HL-60 (cell line): Measurements from ENCODE around the gene OR7G3.

Experiments used
- CTCF ChIP-seq: IDR thresholded peaks from one replicate; pipeline ENCODE4 v1.5.1; 2011; ENCODE audit warnings: low read length, control low read depth, inconsistent platforms; ENCODE audit not compliant: insufficient read depth
- POLR2AphosphoS5 ChIP-seq: IDR thresholded peaks from 2 replicates; pipeline ENCODE4 v1.6.1; 2012; ENCODE audit warnings: low read depth
- TF ChIP-seq, protein P1 (sequence below): IDR thresholded peaks from 2 replicates; pipeline ENCODE4 v1.6.1; 2012; ENCODE audit warnings: low read depth; ENCODE audit not compliant: insufficient replicate concordance

- TF ChIP-seq POLR2AphosphoS5: no peak
- no peak for TF ChIP-seq CTCF
- TF ChIP-seq, protein P1, sequence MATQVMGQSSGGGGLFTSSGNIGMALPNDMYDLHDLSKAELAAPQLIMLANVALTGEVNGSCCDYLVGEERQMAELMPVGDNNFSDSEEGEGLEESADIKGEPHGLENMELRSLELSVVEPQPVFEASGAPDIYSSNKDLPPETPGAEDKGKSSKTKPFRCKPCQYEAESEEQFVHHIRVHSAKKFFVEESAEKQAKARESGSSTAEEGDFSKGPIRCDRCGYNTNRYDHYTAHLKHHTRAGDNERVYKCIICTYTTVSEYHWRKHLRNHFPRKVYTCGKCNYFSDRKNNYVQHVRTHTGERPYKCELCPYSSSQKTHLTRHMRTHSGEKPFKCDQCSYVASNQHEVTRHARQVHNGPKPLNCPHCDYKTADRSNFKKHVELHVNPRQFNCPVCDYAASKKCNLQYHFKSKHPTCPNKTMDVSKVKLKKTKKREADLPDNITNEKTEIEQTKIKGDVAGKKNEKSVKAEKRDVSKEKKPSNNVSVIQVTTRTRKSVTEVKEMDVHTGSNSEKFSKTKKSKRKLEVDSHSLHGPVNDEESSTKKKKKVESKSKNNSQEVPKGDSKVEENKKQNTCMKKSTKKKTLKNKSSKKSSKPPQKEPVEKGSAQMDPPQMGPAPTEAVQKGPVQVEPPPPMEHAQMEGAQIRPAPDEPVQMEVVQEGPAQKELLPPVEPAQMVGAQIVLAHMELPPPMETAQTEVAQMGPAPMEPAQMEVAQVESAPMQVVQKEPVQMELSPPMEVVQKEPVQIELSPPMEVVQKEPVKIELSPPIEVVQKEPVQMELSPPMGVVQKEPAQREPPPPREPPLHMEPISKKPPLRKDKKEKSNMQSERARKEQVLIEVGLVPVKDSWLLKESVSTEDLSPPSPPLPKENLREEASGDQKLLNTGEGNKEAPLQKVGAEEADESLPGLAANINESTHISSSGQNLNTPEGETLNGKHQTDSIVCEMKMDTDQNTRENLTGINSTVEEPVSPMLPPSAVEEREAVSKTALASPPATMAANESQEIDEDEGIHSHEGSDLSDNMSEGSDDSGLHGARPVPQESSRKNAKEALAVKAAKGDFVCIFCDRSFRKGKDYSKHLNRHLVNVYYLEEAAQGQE: no peak
These were observed at the start of gene OR7G3 for GRCh38 chr19:9126900-9127405.
